Adipose tissue (tissue), 3 donors: ENCODE results near the gene RNPEPL1. TPM values are rescaled to one million over a fixed set of nuclear protein-coding genes. Genes with fewer than 3 reads are reported as not detected.

Source experiments
- H3K27ac ChIP-seq: one replicate; pipeline ENCODE4 v1.5.1; 2013; ENCODE audit warnings: low read depth, low read length
- WGBS, 3 donors: extraction: QIAGEN DNeasy Blood & Tissue Kit; methylation state at CpG; one replicate each; pipeline ENCODE4 v1.1.7; 2013; 5-methylcytosine and 5-hydroxymethylcytosine counted together
- polyA plus RNA-seq, 3 donors: library from polyadenylated mRNA; stranded (reverse); fragments of 200-250 nt; gene quantifications; one replicate each; pipeline ENCODE4 v1.2.3, GENCODE V29; 2013
- donor health status: healthy with polysubstance abuse.
- donor health status: Bipolar disorder and iron deficiency.
- donor health status: healthy.

RNPEPL1 gene
- polyA plus RNA-seq, 3 donors, result 53.8 to 107 (median 72.8) TPM

- H3K27ac ChIP-seq, result no peak overlapping the region
- 91 to 94% (median 94%) methylated on average over 10 of the region's 10 CpGs for WGBS, 3 donors
These were observed 28.8 kb downstream of the RNPEPL1 start for GRCh38 chr2:240597054-240597418.

GRCh38 chr2:240597419-240598181 is 29.3 kb downstream of the RNPEPL1 start:
- H3K27ac ChIP-seq, result no peak overlapping the region
- WGBS, 3 donors, result 92 to 95% (median 93%) methylated on average over 22 of the region's 22 CpGs

GRCh38 chr2:240598311-240598911 is 30.1 kb downstream of the RNPEPL1 start:
- WGBS, 3 donors, result 92 to 94% (median 92%) methylated on average over 17 of the region's 17 CpGs
- H3K27ac ChIP-seq, result no peak overlapping the region

GRCh38 chr2:240599141-240599583 is 30.9 kb downstream of the RNPEPL1 start:
- 94 to 97% (median 95%) methylated on average over 11 of the region's 11 CpGs for WGBS, 3 donors
- H3K27ac ChIP-seq, result no peak overlapping the region

GRCh38 chr2:240600451-240600961 is 32.2 kb downstream of the RNPEPL1 start:
- 92 to 97% (median 94%) methylated on average over 16 of the region's 16 CpGs for WGBS, 3 donors

DNA sequence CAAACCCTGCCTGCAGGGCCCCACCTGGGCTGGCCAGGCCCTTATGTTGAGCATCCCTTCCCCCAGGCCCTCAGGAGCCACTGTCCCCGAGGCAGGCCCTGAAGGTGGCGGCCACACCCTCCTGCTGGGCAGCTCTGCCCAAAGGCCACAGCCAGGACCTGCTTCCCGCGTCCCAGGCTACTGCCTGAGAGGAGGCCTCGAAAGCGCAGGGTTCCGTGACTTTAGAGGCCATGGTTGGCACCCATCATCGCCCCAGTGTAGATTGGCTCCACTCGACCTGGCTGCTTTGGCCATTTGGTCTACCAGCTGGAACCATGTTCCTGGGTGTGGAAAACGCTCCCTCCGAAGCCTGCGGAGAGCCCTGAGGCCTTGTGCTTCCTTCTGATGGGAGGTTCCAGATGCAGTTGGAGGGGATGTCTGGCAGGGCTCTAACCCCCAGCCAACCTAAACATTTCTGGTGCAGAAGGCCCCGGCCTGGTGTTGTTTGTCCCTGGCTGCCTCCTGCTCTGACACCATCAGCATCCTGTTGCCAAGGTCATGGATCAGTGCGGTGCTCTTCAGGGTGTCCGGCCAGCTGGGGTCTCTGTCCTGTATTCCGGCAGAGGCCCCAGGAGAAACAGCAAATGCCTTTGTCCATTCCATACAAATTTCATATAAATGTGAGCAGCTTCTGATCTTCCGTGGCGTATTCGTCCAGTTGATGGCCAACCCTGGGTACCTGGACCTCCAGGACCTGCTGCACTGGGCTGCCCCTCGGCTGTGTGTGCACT is 33.0 kb downstream of the RNPEPL1 start:
- H3K27ac ChIP-seq, result no peak overlapping the region
- 79 to 88% (median 84%) methylated on average over 20 of the region's 20 CpGs for WGBS, 3 donors

More at GRCh38 chr2:240600451-240600961, 32.2 kb downstream of the RNPEPL1 start:
- H3K27ac ChIP-seq, result no peak overlapping the region

DNA sequence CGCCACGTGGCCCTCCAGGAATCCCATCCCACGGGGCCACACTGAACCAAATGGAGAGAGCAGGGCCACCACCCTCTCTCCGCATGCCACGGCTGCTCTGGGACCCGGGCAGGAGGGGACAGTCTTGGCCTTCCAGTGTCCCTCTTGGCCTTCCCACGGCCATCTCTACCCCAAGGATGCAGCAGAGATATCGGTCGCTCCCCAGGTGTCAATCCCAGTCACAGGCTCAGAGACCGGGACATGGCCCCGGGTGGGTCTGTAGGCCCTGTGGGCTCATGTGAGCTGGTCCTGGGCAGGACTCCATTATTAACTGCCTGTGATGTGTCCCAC is 33.5 kb downstream of the RNPEPL1 start:
- no peak overlapping the region for H3K27ac ChIP-seq
- WGBS, 3 donors, result 93 to 95% (median 95%) methylated on average over 11 of the region's 11 CpGs

- no peak overlapping the region for H3K27ac ChIP-seq
- 89 to 91% (median 90%) methylated on average over 22 to 32 of the region's 32 CpGs for WGBS, 3 donors
These were observed 34.2 kb downstream of the RNPEPL1 start for GRCh38 chr2:240602266-240603050.

GRCh38 chr2:240603081-240603835 is 35.0 kb downstream of the RNPEPL1 start:
- no peak overlapping the region for H3K27ac ChIP-seq
- 88 to 91% (median 90%) methylated on average over 21 to 22 of the region's 22 CpGs for WGBS, 3 donors

GRCh38 chr2:240603846-240604245 is 35.6 kb downstream of the RNPEPL1 start:
- 89 to 91% (median 90%) methylated on average over 10 of the region's 10 CpGs for whole genome bisulfite sequencing, 3 donors
- H3K27ac ChIP-seq, result no peak overlapping the region

GRCh38 chr2:240604291-240604938 is 36.1 kb downstream of the RNPEPL1 start:
- WGBS, 3 donors, result 24 to 41% (median 31%) methylated on average over 9 to 11 of the region's 11 CpGs
- no peak overlapping the region for H3K27ac ChIP-seq

- 80 to 88% (median 81%) methylated on average over 19 of the region's 19 CpGs for WGBS, 3 donors
- no peak overlapping the region for H3K27ac ChIP-seq
These were observed 36.8 kb downstream of the RNPEPL1 start for GRCh38 chr2:240604939-240605716.

DNA sequence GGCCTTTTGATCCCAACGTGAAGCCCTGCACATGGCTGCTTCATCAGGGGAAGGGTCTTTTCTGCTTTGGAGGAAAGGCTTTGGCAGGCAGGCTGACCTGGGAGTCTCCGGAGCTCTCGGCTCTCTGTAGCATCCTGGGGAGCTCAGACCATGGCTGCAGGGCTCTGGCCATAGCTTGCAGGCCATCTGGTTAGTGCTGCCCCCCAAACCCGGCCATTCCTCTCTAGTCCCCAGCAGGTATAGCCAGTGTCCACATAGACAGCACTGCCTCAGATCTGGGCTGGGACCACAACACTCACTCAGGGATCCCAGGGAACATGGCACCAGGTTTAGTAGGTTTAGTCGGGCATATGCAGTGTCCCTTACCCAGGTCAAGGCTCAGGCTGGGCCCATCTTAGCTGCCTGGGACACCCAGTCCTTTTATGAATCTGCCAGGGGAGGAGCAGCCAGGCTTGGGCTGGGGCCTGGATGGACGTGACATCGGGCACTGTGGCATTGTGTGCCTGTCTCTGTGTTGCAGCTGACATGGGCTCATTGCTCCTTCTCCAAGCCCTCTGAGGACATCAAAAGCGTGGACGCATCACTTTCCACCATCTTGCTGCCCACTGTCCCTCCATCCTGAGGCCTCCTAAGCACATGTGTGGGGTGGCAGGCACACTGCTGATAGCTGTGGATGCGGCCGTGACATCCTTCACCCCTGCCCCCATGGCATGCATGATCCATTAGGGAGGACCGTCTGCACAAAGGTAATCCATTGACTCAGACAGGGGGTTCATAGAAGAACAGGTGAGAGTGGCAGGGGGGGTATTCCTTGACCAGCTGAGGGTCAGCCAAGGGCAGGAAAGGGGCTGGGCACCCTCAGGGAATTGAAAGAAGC is 37.8 kb downstream of the RNPEPL1 start:
- no peak overlapping the region for H3K27ac ChIP-seq
- 84 to 89% (median 89%) methylated on average over 12 of the region's 12 CpGs for WGBS, 3 donors

- 72 to 90% (median 78%) methylated on average over 10 of the region's 10 CpGs for WGBS, 3 donors
- no peak overlapping the region for H3K27ac ChIP-seq
These were observed 43.4 kb downstream of the RNPEPL1 start for GRCh38 chr2:240611601-240612210.

DNA sequence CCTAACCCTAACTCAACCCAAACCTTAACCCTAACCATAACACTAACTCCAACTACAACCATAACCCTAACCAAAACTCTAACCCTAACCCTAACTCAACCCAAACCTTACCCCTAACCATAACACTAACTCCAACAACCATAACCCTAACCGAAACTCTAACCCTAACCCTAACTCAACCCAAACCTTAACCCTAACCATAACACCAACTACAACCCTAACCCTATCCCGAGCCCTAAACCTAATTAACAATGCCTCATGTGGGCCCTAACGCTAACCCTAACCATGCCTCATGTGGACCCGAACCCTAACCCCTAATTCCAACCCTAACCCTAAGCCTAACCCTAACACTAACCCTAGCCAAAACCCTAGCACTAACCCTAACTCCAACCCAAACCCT is 45.5 kb downstream of the RNPEPL1 start:
- 94 to 97% (median 95%) methylated on average over 4 of the region's 4 CpGs for whole genome bisulfite sequencing, 3 donors
- H3K27ac ChIP-seq, result no peak overlapping the region
